ACC112 (cell line): Measurements from ENCODE around the gene ZCCHC2.

ENCODE experiments used
- H2AFZ ChIP-seq: fragments of 200-600 bp; sonication (generic); one replicate; pipeline ENCODE4 v1.6.0; 2017; ENCODE audit warnings: antibody characterized with exemption, low read length; ENCODE audit not compliant: unreplicated experiment
- H3K27ac ChIP-seq: fragments of 200-600 bp; sonication (generic); 2 replicates; pipeline ENCODE4 v1.5.1; 2014; ENCODE audit warnings: low read depth, mild to moderate bottlenecking, antibody characterized with exemption, low read length, moderate library complexity
- H3K27me3 ChIP-seq: fragments of 200-600 bp; sonication (generic); 2 replicates; pipeline ENCODE4 v1.6.1; 2014; ENCODE audit warnings: mild to moderate bottlenecking, antibody characterized with exemption, low read length, moderate library complexity, mixed read lengths; ENCODE audit not compliant: insufficient read depth
- H3K36me3 ChIP-seq: fragments of 200-600 bp; sonication (generic); 2 replicates; pipeline ENCODE4 v1.6.1; 2016; ENCODE audit warnings: mild to moderate bottlenecking, antibody characterized with exemption, low read length, moderate library complexity, mixed read lengths; ENCODE audit not compliant: insufficient read depth
- H3K4me1 ChIP-seq: fragments of 200-600 bp; sonication (generic); one replicate; pipeline ENCODE4 v1.6.1; 2016; ENCODE audit warnings: low read length, mixed read lengths; ENCODE audit not compliant: insufficient read depth, unreplicated experiment, control insufficient read depth
- H3K4me3 ChIP-seq: fragments of 200-600 bp; sonication (generic); 2 replicates; pipeline ENCODE4 v1.5.1; 2014; ENCODE audit warnings: mild to moderate bottlenecking, low read depth, low read length
- H3K79me2 ChIP-seq: fragments of 200-600 bp; sonication (generic); one replicate; pipeline ENCODE4 v1.6.0; 2016; ENCODE audit warnings: low read length; ENCODE audit not compliant: control insufficient read depth, unreplicated experiment, insufficient read depth

ZCCHC2 gene

DNA sequence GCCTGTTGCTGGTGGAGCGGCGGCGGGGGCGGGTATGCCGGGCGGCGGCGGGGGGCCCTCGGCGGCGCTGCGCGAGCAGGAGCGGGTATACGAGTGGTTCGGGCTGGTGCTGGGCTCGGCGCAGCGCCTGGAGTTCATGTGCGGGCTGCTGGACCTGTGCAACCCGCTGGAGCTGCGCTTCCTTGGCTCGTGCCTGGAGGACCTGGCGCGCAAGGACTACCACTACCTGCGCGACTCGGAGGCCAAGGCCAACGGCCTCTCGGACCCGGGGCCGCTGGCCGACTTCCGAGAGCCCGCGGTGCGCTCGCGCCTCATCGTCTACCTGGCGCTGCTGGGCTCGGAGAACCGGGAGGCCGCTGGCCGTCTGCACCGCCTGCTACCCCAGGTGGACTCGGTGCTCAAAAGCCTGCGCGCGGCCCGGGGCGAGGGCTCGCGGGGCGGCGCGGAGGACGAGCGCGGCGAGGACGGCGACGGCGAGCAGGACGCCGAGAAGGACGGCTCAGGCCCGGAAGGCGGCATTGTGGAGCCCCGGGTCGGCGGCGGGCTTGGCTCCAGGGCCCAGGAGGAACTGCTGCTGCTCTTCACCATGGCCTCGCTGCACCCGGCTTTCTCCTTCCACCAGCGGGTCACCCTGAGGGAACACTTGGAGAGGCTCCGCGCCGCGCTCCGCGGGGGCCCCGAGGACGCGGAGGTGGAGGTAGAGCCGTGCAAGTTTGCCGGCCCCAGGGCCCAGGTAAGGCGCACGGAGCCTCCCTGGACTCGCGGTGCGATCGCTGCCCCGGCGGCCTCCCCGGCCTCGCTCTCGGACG is 1.0 kb downstream of the ZCCHC2 start:
- peak overlapping the region; percentile 95 for H3K4me3 ChIP-seq
- H3K36me3 ChIP-seq: no peaks in the 10 kb centered on the region
- peak overlapping the region; percentile 84 for H3K27ac ChIP-seq
- peak overlapping the region; percentile 22 for H2AFZ ChIP-seq
- H3K4me1 ChIP-seq: peaks cover 29% of the 10 kb centered on the region
- peaks cover 68% of the 10 kb centered on the region for H3K79me2 ChIP-seq
- H3K27me3 ChIP-seq: no peaks in the 10 kb centered on the region

DNA sequence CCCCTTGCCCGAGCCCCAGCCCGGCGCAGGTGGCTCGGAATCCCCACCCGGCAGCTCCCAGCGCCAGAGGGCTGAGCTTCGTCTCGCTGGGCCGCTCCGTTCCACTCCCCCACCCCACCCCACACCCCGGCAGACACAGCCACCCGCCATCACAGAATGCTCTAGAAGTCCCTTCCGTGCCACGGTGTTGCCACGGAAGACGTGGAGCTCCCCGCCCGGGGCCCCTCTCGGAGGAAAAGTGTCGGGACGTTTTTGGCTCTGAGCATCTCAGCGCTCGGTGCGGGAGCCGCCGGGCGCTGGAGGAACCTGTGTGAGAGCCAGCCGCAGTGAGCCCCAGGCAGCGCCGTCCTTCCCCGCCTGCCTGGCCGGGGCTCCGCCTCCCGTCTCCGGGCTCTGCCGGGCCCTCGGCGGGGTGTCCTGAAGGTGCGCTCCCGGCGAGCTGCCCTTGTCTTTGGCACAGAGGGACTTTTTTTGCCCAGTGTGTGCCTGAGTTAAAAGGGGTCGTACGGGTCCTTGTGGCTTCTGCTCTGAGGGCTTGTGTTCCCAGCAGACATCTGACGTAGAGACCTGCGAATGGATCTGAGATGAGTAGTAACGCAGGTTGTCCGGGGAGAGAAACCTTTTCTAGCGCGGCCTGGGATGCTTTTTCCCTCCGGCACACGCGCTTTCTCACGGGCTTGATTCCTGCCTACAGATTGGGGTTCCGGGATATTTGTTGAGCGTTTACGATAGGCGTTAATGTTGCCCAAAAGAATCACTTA is 1.8 kb downstream of the ZCCHC2 start:
- H3K36me3 ChIP-seq: no peaks in the 10 kb centered on the region
- H2AFZ ChIP-seq: peak overlapping the region; percentile 22
- peaks cover 29% of the 10 kb centered on the region for H3K4me1 ChIP-seq
- H3K4me3 ChIP-seq: peak overlapping the region; percentile 95
- H3K27me3 ChIP-seq: no peaks in the 10 kb centered on the region
- peaks cover 74% of the 10 kb centered on the region for H3K79me2 ChIP-seq
- H3K27ac ChIP-seq: peak overlapping the region; percentile 84; the same call in 1 of the 2 replicates

DNA sequence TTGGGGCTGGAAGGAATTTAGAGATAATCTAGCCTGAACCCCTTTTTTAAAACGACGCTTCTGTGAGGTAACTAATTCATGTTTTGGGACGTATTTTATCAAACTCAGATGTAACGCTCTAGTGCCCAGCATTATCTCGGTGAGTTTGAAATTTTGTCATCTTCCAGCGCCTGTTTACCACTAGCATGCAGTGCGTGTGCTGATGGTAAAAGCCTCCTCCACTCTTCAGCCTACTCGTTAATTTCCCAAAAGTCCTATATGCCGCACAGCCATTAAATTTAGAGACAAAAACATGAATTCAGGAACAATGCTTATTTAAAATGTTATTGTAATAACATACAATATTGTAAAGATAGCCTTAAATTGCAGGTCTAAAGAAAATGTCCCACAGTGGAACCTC is 2.8 kb downstream of the ZCCHC2 start:
- peaks cover 84% of the 10 kb centered on the region for H3K79me2 ChIP-seq
- H3K4me3 ChIP-seq: peak overlapping the region; percentile 95
- no peaks in the 10 kb centered on the region for H3K36me3 ChIP-seq
- H3K4me1 ChIP-seq: peaks cover 33% of the 10 kb centered on the region
- H2AFZ ChIP-seq: no peak overlapping the region
- peak overlapping the region; percentile 84; the same call in 1 of the 2 replicates for H3K27ac ChIP-seq
- no peaks in the 10 kb centered on the region for H3K27me3 ChIP-seq

DNA sequence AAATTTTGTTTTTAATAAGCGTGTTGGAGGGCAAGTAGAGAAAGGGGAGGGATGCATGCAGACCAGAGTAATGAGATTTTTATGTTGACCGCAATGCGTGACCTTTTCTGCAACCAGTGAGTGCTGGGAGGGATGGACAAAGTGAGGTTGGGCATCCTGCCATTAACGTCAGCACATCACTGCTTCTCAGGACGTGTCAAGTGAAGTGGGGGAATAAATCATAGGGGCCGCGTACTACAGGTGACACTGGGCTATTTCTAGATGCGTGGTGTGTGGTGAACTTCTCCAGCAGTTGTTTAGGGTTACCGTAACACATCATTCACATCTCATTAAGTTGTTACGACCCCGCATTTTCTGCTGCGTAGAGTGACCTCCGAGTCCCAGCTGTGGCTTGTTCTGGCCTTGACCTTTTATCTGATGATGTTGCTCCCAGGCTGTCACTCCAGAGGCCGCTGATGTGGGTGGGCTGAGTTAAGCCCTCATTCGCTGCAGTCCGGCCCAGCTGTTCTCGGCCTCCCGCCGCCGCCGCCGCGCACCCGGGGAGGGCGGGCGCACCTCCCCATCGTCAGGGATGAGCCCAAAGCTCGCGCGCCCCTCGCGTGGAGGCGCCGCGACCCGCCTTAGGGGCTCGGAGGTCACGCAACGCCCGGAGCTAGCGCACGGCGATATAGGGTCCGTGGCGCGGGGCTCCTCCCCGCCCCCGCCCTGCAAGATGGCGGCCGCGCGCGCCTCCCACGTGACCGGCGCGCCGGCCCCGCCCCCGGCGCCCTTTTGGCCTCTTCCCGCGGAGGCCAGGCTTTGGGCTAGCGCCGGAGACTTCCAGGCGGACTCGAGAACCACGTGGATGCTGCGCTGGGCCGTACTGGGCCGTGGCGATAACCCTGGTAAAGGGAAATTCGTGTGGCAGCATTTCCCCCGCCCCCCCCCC is 3.5 kb downstream of the ZCCHC2 start:
- Histone ChIP-seq H3K36me3 (no peaks in the 10 kb centered on the region), H3K79me2 (peaks cover 84% of the 10 kb centered on the region), H3K27ac (peak overlapping the region; percentile 84), H3K27me3 (no peaks in the 10 kb centered on the region), H2AFZ (peak overlapping the region; percentile 74), H3K4me3 (peak overlapping the region; percentile 95), H3K4me1 (peaks cover 27% of the 10 kb centered on the region)

DNA sequence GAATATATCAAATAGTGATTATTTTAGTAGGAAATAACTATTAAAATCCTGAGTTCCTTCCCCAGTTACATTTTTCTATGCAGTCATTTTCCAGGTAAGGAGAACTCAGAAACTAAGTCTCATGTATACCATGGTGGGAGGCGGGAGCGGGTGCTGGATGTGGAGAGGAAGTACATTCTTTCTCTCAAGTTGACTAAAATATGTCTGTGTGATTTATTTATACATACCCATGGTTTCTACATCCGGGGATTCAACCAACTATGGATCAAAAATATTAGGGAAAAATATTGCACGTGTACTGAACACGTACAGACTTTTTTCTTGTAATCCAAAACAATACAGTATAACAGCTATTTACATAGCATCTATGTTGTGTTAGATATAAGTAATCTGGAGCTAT is 6.8 kb downstream of the ZCCHC2 start:
- Histone ChIP-seq H3K4me3 (no peak overlapping the region), H3K79me2 (peaks cover 83% of the 10 kb centered on the region), H3K27ac (no peak overlapping the region), H3K4me1 (peaks cover 24% of the 10 kb centered on the region), H3K27me3 (no peaks in the 10 kb centered on the region), H2AFZ (no peak overlapping the region), H3K36me3 (no peaks in the 10 kb centered on the region)

DNA sequence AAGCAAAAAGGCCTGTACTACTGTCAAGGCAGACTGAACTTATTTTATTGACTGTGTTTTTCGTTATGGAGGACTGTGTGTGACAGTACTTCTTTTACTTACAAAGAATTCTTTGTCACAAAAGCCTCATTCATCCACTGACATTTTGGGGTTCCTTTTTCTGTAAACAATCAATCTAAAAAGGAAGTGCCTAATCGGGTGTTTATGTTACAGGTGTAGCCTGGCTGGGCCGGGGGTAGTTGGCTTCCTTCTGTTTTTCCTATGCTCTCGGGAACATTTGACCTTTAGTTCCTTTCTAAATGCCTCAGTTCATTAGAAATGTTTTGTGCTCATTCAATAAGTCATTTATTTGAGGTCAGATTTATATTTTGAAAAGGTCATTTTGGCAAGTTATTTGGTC is 8.3 kb downstream of the ZCCHC2 start:
- Histone ChIP-seq H3K27me3 (no peaks in the 10 kb centered on the region), H3K4me3 (no peak overlapping the region), H3K79me2 (peaks cover 77% of the 10 kb centered on the region), H3K36me3 (no peaks in the 10 kb centered on the region), H3K4me1 (peaks cover 16% of the 10 kb centered on the region), H2AFZ (no peak overlapping the region), H3K27ac (no peak overlapping the region)

DNA sequence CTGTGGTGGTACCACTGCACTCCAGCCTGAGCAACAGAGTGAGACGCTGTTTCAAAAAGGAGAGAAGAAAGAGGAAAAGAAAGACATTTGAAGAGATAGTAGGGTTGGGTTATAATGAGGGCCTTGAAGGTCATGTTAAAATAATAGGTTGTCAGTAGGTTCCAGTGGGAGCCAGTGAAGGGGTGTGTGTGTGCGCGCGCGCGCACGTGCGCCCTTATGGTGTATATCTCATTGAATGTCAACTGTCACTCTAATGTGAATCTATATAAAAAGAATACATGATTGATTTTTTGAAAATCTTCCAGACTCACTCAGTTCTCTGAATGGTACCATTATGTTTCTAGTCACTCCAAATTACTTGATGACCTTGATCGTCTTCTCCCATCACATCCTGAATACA is 9.1 kb downstream of the ZCCHC2 start:
- H3K4me3 ChIP-seq: no peak overlapping the region
- 0 out of 2 replicates have a peak, but pooled peaks cover 3% of the 10 kb centered on the region for H3K36me3 ChIP-seq
- H3K27ac ChIP-seq: no peak overlapping the region
- H2AFZ ChIP-seq: no peak overlapping the region
- H3K27me3 ChIP-seq: no peaks in the 10 kb centered on the region
- peaks cover 77% of the 10 kb centered on the region for H3K79me2 ChIP-seq
- H3K4me1 ChIP-seq: peaks cover 16% of the 10 kb centered on the region

DNA sequence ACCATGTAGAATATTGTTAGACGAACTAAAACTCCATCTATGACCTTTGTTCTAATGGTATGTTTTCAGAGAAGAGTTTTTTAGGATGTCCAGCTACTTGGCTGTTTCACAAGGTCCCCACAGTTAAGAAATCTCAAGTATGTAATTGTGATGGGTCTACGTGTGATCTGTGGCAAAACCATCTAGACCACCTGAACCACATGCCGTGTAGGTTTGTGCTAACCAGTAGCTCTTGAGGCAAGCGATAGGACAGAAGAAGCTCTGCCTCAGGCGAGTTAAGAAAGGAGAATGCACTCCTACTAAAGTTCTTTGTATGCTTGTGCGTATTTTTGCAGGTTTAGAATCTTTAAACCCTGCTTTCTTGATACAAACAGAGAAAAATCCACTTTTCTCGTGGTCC is 13.2 kb downstream of the ZCCHC2 start:
- H3K79me2 ChIP-seq: peaks cover 47% of the 10 kb centered on the region
- H3K27ac ChIP-seq: no peak overlapping the region
- H3K4me1 ChIP-seq: no peaks in the 10 kb centered on the region
- peaks cover 3% of the 10 kb centered on the region; the same call in 1 of the 2 replicates for H3K36me3 ChIP-seq
- no peaks in the 10 kb centered on the region for H3K27me3 ChIP-seq
- no peak overlapping the region for H3K4me3 ChIP-seq
- no peak overlapping the region for H2AFZ ChIP-seq

DNA sequence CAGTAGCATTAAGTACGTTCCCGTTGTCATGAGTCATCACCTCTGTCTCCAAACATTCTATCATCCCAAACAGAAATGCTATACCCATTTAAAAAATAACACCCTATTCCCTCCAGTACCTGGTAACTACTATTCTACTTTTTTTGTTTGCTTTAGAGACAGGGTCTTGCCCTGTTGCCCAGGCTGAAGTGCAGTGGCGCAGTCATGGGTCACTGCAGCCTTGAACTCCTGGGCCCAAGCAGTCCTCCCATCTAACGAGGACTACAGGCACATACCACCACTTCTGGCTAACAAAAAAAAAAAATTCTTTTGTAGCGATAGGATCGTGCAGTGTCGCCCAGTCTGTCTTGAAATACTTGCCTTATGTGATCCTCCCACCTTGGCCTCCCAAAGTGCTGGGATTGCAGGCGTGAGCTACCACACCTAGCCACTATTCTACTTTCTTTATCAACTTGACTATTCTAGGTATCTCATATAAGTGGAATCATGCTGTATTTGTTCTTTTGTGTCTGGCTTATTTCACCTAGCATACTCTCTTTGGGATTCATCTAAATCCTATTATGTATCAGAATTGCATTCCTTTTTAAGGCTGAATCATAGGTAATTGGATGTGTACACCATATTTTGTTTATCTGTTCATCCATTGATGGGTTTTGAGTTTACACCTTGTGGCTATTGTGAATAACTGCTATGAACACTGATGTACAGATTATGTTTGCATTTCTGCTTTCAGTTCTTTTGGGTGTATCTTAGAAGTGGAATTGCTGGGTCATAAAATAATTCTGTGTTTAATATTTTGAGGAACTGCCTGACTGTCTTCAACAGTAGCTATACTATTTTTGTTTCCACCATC is 14.4 kb downstream of the ZCCHC2 start:
- H3K27me3 ChIP-seq: no peaks in the 10 kb centered on the region
- H3K36me3 ChIP-seq: peaks cover 3% of the 10 kb centered on the region; the same call in 1 of the 2 replicates
- H2AFZ ChIP-seq: no peak overlapping the region
- peaks cover 36% of the 10 kb centered on the region for H3K79me2 ChIP-seq
- H3K4me1 ChIP-seq: no peaks in the 10 kb centered on the region
- no peak overlapping the region for H3K27ac ChIP-seq
- H3K4me3 ChIP-seq: no peak overlapping the region
